GM19099 (cell line): ENCODE data around the gene ZNF518A.

Experiments
- POLR2A ChIP-seq: IDR thresholded peaks from 3 replicates; pipeline ENCODE4 v1.6.1; 2011; ENCODE audit warnings: low read depth; ENCODE audit not compliant: insufficient read length; ENCODE audit errors: extremely low read depth

ZNF518A gene

DNA sequence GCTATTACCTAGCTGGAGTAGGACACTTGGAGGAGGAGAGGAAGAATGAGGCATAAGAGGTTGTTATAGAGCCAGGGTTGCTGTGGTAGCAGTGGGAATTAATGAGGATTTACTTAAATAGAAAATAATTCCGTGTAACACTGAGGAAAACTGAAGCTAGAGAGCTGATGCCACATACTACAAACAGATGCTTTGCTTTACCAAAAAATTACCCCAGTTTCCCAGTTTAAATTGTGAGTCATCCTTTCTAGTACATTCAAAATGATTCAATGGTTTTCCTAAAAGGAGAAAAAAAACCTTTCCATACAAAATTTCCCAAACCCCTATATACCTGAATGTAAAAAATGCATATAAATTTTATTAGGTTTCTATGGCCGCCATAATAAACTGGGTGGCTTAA is 58.3 kb downstream of the ZNF518A start:
- TF ChIP-seq POLR2A, result no peak

DNA sequence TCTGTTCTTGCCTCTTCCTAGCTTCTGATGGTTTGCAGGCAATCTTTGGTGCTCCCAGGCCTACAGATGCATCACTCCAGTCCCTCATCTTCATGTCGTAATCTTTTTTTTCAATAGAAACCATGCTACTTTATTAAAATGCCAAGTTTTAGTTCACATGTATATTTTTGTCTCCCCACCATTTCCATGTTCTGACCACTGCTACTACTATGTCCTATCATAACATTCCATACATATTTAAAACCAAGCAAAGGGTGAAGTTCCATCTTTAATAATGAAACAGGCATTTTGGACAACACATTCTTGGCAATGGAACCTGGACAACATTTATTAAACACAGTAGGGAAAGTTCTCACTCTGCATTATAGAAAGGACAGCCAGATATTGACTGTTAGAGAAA is 58.8 kb downstream of the ZNF518A start:
- no peak for TF ChIP-seq POLR2A

DNA sequence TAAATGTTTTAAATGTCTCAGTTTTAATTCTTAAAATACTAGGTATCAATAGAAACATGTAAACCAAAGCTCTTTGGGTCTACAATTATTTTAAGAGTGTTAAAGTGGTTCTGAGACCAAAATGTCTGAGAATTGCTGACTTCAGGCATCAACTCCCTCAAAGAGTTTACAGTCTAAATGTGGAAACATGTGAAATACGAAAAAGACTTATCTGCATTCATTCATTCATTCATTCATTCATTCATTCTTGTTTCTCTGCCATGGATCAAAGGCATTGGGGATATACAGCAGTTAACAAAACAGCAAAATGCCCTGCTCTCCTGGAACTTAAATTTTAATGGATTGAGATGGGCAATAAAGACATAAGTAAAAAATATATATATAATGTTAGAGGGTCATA is 71.4 kb downstream of the ZNF518A start:
- no peak for TF ChIP-seq POLR2A

DNA sequence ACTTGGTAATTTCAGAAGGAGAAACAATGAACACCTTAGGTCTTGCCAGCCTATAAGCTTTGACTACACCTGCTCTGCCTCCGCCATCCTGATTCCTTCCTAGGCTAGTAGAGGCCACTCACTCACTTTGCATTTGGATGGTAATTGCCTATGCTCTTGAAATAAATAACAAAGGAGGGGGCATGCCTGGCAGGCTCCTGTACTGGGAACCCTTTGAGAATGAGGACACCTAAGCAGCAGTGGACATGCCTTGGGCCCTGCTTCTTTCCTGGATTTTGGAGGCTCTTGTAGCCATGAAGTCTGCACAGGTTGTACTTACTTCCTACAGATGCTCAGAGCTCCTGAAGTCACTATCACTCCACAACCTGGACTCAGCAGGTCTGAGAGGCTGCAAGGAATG is 75.5 kb downstream of the ZNF518A start:
- TF ChIP-seq POLR2A, result no peak

DNA sequence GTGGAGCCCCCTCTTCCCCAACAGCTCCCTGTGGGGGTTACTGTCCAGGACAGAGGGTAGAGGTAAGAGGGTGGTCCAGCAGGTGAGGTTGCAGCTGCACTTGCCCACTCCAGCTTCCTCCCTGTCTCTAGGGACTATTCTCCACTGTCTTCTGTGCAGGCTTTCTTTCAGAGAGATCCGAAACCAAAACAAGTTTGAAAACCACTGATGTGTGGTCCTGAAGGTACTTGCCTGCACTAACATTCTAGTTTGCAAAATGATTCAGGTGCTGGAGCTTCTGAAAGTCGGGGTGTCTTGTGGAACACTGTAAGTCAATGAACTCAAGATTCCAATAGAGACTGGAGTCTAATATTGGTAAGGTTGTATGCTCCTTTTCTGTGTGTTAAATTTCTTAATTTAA is 78.2 kb downstream of the ZNF518A start:
- no peak for TF ChIP-seq POLR2A

DNA sequence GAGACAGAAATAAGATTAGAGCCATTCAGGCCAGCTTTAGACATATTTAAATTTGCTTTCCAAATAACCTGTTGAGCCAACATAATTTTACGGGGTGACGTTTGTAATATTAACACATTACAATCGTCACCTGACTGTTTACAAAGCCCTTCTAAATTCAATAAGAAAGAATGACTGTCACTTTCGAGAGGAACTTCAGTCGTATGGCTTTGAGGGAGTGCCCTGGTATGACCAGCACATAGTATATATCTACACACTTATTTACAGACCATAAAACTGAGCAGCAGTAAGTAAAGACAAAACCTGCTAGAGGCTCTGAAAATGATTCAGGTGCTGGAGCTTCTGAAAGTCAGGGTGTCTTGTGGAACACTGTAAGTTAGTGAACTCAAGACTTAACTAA is 78.8 kb downstream of the ZNF518A start:
- no peak for TF ChIP-seq POLR2A

DNA sequence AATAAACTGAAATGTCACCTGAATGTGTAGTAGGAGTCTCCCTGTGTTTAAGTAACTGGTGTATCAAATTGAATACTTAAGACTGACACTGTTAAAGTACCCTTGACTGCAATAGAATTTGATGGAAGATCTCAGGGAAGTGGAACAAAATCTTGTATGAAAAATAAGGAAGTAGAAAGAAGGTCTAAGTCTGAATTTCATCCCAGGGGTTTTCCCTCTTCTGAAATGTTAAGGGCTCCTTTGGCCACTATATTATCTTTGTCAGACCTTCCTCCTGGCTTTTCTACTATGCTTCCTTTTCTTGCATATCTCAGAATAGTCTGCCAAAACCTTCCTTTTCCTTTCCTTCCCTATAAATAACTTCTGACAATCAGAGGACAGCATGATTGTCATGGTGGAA is 81.7 kb downstream of the ZNF518A start:
- no peak for TF ChIP-seq POLR2A

DNA sequence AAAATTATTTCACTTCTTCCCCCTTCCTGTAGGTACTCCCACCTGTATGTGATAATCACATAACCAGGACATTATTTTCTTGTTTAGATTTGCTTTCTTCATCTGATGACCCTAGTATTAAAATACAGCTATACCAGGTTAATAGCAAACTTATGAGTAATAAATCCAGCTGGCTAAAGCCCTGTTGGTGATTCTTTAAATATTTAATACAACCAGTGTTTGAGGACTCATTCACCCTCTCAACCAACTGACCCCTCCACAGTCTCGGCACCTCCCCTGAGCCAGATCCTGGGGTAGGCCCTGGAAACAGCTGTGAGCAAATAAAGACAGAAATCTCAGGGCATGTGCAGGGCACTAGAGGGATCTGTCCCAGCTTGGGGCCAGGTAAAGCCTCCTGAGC is 82.8 kb downstream of the ZNF518A start:
- TF ChIP-seq POLR2A, result no peak
